ENCODE results near the gene MZT2A.
A peak's percentile ranks its signal among the peaks of the same experiment; 100 is the strongest.
"Not testable (repeated sequence)": the region's sequence is repeated elsewhere in the genome, so short reads cannot be mapped to it uniquely, and the experiment has no call there.

The MZT2A gene

GRCh38 chr2:131491469-131491836 is 744 bp downstream of the MZT2A start:
- DNase-seq (ENCODE audit: low read depth in 3 of 3) = not testable (repeated sequence)

- peak in 1 of 3 donors; percentile 16 for DNase-seq (ENCODE audit: low read depth in 3 of 3)
Measured at GRCh38 chr2:131490616-131491468, 1.4 kb downstream of the MZT2A start.

GRCh38 chr2:131488306-131489205 is 3.6 kb downstream of the MZT2A start:
- DNase-seq (ENCODE audit: low read depth in 3 of 3) = no peak

GRCh38 chr2:131486201-131486902 is 5.8 kb downstream of the MZT2A start:
- DNase-seq (ENCODE audit: low read depth in 3 of 3) = not testable (repeated sequence)

GRCh38 chr2:131484906-131485460 is 7.2 kb downstream of the MZT2A start:
- not testable (repeated sequence) for DNase-seq (ENCODE audit: low read depth in 3 of 3)

GRCh38 chr2:131483981-131484820 is 8.0 kb downstream of the MZT2A start:
- not testable (repeated sequence) for DNase-seq (ENCODE audit: low read depth in 3 of 3)

- DNase-seq (ENCODE audit: low read depth in 3 of 3) = not testable (repeated sequence)
Measured at GRCh38 chr2:131482506-131483155, 9.6 kb downstream of the MZT2A start.

GRCh38 chr2:131480351-131480750 is 11.8 kb downstream of the MZT2A start:
- DNase-seq (ENCODE audit: low read depth in 3 of 3) = not testable (repeated sequence)

- DNase-seq (ENCODE audit: low read depth in 3 of 3) = not testable (repeated sequence)
Measured at GRCh38 chr2:131478850-131479461, 13.2 kb downstream of the MZT2A start.

GRCh38 chr2:131478074-131478849 is 13.9 kb downstream of the MZT2A start:
- DNase-seq (ENCODE audit: low read depth in 3 of 3) = not testable (repeated sequence)

GRCh38 chr2:131477227-131477626 is 15.0 kb downstream of the MZT2A start:
- not testable (repeated sequence) for DNase-seq (ENCODE audit: low read depth in 3 of 3)

- DNase-seq (ENCODE audit: low read depth in 3 of 3) = not testable (repeated sequence)
Measured at GRCh38 chr2:131476363-131476762, 15.8 kb downstream of the MZT2A start.

- no peak for DNase-seq (ENCODE audit: low read depth in 3 of 3)
Measured at GRCh38 chr2:131475831-131476230, 16.4 kb downstream of the MZT2A start, which contains the start of gene TUBA3D. TUBA3D (plus strand) TSS chr2:131476119; CDS start chr2:131476200, 81 bp downstream.

GRCh38 chr2:131473266-131473665 is 18.9 kb downstream of the MZT2A start:
- DNase-seq (ENCODE audit: low read depth in 3 of 3) = not testable (repeated sequence)

- not testable (repeated sequence) for DNase-seq (ENCODE audit: low read depth in 3 of 3)
Measured at GRCh38 chr2:131471624-131472023, 20.6 kb downstream of the MZT2A start.

- DNase-seq (ENCODE audit: low read depth in 3 of 3) = not testable (repeated sequence)
Measured at GRCh38 chr2:131470944-131471343, 21.3 kb downstream of the MZT2A start.

GRCh38 chr2:131467722-131468121 is 24.5 kb downstream of the MZT2A start:
- DNase-seq (ENCODE audit: low read depth in 3 of 3) = not testable (repeated sequence)

- not testable (repeated sequence) for DNase-seq (ENCODE audit: low read depth in 3 of 3)
Measured at GRCh38 chr2:131454914-131455313, 37.3 kb downstream of the MZT2A start.
